Subcutaneous abdominal adipose tissue (tissue), 5 donors: ENCODE data around the gene RNPS1.
A peak's percentile ranks its signal among the peaks of the same experiment; 100 is the strongest.
"Not testable (repeated sequence)": the region's sequence is repeated elsewhere in the genome, so short reads cannot be mapped to it uniquely, and the experiment has no call there.

Source experiments
- H3K27ac ChIP-seq: one replicate; pipeline ENCODE4 v1.7.0; 2013; ENCODE audit warnings: low read depth, mild to moderate bottlenecking, inconsistent platforms, low read length, moderate library complexity
- H3K27me3 ChIP-seq, 5 donors: one replicate each; pipeline ENCODE4 v1.7.0; 2013; ENCODE audit warnings: low read length in 5 of 5, inconsistent platforms in 1 of 5; ENCODE audit not compliant: control insufficient read depth in 5 of 5, insufficient read depth in 4 of 5
- H3K36me3 ChIP-seq, 5 donors: one replicate each; pipeline ENCODE4 v1.7.0; 2013; ENCODE audit warnings: low read length in 5 of 5; ENCODE audit not compliant: control insufficient read depth in 5 of 5, insufficient read depth in 5 of 5
- H3K4me1 ChIP-seq, 5 donors: one replicate each; pipeline ENCODE4 v1.7.0; 2013; ENCODE audit warnings: low read length in 5 of 5, mild to moderate bottlenecking in 3 of 5, moderate library complexity in 1 of 5; ENCODE audit not compliant: control insufficient read depth in 5 of 5, insufficient read depth in 5 of 5
- H3K4me3 ChIP-seq, 5 donors: one replicate each; pipeline ENCODE4 v1.7.0; 2013; ENCODE audit warnings: low read length in 5 of 5, low read depth in 1 of 5
- H3K9ac ChIP-seq, 5 donors: one replicate each; pipeline ENCODE4 v1.7.0; 2013; ENCODE audit warnings: low read length in 5 of 5, mild to moderate bottlenecking in 4 of 5, moderate library complexity in 3 of 5
- H3K9me3 ChIP-seq, 5 donors: one replicate each; pipeline ENCODE4 v1.7.0; 2013; ENCODE audit warnings: low read length in 5 of 5; ENCODE audit not compliant: control insufficient read depth in 5 of 5
- donor health status: healthy.
- donor health status: healthy.
- donor health status: healthy.
- donor health status: healthy.
- donor health status: healthy.

Gene RNPS1

DNA sequence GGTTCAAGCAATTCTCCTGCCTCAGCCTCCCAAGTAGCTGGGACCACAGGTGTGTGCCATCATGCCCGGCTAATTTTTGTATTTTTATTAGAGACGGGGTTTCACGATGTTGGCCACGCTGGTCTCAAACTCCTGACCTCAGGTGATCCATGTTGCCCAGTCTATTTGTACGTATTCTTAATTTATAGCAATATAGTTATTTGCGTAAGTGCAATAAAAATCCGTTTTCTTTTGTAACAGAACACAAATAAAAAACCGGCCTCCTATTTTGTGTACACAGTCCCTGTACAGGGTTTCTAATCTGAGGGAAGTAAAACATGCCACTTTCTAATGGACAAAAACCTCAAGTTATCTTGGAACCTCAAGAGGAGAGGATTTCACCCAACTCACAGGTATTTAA lies 7.7 kb downstream of the RNPS1 start:
- no peak overlapping the region for H3K4me3 ChIP-seq

DNA sequence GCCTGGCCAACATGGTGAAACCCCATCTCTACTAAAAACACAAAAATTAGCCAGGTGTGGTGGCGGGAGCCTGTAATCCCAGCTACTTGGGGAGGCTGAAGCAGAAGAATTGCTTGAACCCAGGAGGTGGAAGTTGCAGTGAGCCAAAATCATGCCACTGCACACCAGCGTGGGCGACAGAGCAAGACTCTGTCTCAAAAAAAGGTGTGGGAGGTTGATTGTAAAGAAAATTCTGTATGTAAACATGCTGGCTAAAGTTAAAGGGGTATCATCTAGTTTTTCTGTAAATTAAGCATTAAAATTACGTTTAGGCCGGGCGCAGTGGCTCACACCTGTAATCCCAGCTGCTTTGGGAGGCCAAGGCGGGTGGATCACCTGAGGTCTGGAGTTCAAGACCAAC lies 9.4 kb downstream of the RNPS1 start:
- not testable (repeated sequence) for H3K27ac ChIP-seq, H3K27me3 ChIP-seq, H3K4me1 ChIP-seq, H3K9me3 ChIP-seq, H3K9ac ChIP-seq, H3K4me3 ChIP-seq
- H3K36me3 ChIP-seq: peaks cover 12 to 90% (median 78%) of the 10 kb centered on the region in 5 donors

More for the DNA sequence above, 7.7 kb downstream of the RNPS1 start:
- H3K27ac ChIP-seq: no peak overlapping the region
- H3K27me3 ChIP-seq: no peaks in the 10 kb centered on the region
- no peak overlapping the region for H3K9ac ChIP-seq
- H3K9me3 ChIP-seq: no peaks in the 10 kb centered on the region
- peaks cover 14 to 86% (median 67%) of the 10 kb centered on the region in 5 donors for H3K36me3 ChIP-seq
- peaks cover 0 to 7% (median 6%) of the 10 kb centered on the region in 5 donors for H3K4me1 ChIP-seq

- Histone ChIP-seq H3K4me1 (no peaks in the 10 kb centered on the region), H3K4me3 (no peak overlapping the region), H3K36me3 (peaks cover 12 to 89% (median 75%) of the 10 kb centered on the region in 5 donors), H3K27ac (no peak overlapping the region), H3K9me3 (no peaks in the 10 kb centered on the region), H3K27me3 (no peaks in the 10 kb centered on the region), H3K9ac (no peak overlapping the region)
Observed at GRCh38 chr16:2257726-2258125, 10.2 kb downstream of the RNPS1 start.

- no peak overlapping the region for H3K4me3 ChIP-seq
- H3K27me3 ChIP-seq: no peaks in the 10 kb centered on the region
- H3K4me1 ChIP-seq: peaks cover 1 to 7% (median 6%) of the 10 kb centered on the region in 5 donors
- no peaks in the 10 kb centered on the region for H3K9me3 ChIP-seq
- no peak overlapping the region for H3K27ac ChIP-seq
- H3K36me3 ChIP-seq: peaks cover 9 to 80% (median 65%) of the 10 kb centered on the region in 5 donors
- H3K9ac ChIP-seq: peak overlapping the region in 1 of 5 donors; percentile 19
Observed at GRCh38 chr16:2256531-2257140, 11.3 kb downstream of the RNPS1 start.

DNA sequence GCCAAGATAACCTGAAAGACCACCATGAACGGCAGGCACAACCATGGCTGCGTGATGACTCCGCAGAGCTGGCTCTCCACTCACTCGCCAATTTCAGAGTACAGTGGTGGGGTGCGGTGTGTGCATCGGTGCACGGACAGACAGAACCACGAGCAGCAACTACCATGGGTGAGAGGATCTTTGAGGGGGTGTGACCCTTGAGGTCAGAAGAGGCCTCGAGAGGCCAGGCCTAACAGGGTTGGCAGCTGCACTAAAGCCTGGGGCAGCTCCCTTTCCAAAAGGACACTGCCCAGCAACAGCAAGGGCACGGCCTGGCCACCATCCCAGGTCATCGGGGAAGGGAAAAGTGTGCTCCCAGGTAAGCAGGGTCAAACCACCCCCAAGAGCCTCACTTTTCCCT lies 14.6 kb downstream of the RNPS1 start:
- Histone ChIP-seq H3K4me3 (no peak overlapping the region), H3K9ac (no peak overlapping the region), H3K36me3 (peaks cover 0 to 60% (median 51%) of the 10 kb centered on the region in 5 donors), H3K27ac (no peak overlapping the region), H3K9me3 (no peaks in the 10 kb centered on the region), H3K27me3 (no peaks in the 10 kb centered on the region), H3K4me1 (peaks cover 1 to 23% (median 20%) of the 10 kb centered on the region in 5 donors)

DNA sequence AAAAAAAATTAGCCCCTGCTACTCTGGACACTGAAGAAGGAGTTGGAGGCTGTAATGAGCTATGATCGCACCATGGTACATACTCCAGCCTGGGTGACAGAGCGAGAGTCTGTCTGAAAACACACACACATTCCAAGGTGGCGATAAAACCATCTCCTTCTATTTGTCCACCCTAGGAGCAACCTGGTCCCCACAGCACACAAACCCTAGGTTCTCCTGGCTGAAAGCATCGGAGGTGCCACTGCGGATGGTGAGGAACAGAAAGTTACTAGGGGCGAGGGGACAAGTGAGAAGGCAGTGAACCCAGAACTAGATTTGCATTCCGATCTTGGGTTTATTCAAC lies 15.1 kb downstream of the RNPS1 start:
- Histone ChIP-seq H3K4me3 (no peak overlapping the region), H3K27ac (no peak overlapping the region), H3K27me3 (no peaks in the 10 kb centered on the region), H3K9ac (no peak overlapping the region), H3K36me3 (peaks cover 0 to 55% (median 46%) of the 10 kb centered on the region in 5 donors), H3K4me1 (peaks cover 1 to 23% (median 20%) of the 10 kb centered on the region in 5 donors), H3K9me3 (no peaks in the 10 kb centered on the region)

DNA sequence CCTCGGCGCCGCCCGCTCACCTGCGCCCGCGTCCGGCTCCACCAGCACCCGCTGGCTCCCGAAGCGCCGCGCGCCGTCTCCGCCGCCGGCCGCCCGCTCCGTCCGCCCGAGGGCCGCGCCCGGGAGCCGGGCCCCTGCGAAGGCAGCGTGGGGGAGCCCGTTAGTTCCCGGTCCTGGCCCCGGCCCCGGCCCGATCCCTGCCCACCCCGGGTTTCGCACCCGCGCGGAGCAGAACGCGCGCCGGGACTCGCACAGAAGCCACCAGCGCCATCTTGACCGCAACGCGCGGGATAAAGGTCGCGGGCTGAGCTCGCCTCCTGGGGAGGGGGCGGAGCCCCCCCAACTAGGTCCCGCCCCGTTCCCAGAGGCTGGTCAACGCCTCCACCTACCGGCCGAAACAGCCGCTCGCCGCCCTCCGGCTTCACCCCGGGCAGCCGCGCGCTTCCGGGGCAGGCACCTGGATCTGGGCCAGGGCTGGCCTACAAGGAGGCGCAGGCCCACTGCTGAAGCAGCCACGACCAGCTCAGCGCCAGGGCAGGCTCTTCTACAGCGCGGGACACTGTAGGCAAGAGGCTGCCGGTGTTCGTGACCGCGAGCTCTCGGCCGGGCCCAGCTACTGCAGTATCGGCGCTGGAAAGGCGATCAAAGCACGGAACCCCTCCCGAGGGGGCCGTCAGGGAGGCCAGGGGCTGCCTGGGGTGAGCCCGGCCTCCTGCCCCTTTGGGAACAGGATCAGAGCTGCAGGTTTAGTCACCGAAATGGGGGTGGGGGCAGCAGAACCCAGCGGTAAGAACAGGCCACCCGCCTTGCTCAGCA lies 16.4 kb downstream of the RNPS1 start, which contains the start of gene ECI1:
TSS of gene ECI1 (minus strand) at position 292 of the 816 bp plus-strand sequence. CDS start at position 271, 21 bp downstream.
- H3K4me3 ChIP-seq: peak within 1 kb of the TSS; percentile 62 to 79 (median 69)
- H3K4me1 ChIP-seq: peaks cover 1 to 23% (median 20%) of the 10 kb centered on the region in 5 donors
- no peaks in the 10 kb centered on the region for H3K9me3 ChIP-seq
- H3K9ac ChIP-seq: peak within 1 kb of the TSS; percentile 35 to 86 (median 66)
- H3K36me3 ChIP-seq: peaks cover 0 to 45% (median 34%) of the 10 kb centered on the region in 5 donors
- H3K27me3 ChIP-seq: no peaks in the 10 kb centered on the region
- H3K27ac ChIP-seq: peak within 1 kb of the TSS; percentile 79

GRCh38 chr16:2250652-2251295 lies 17.2 kb downstream of the RNPS1 start:
- Histone ChIP-seq H3K4me3 (peak overlapping the region; percentile 62 to 79 (median 69)), H3K36me3 (peaks cover 0 to 45% (median 34%) of the 10 kb centered on the region in 5 donors), H3K4me1 (peaks cover 1 to 23% (median 20%) of the 10 kb centered on the region in 5 donors), H3K9ac (peak overlapping the region in 4 of 5 donors; percentile 40 to 80 (median 62)), H3K27ac (peak overlapping the region; percentile 79), H3K9me3 (no peaks in the 10 kb centered on the region), H3K27me3 (no peaks in the 10 kb centered on the region)

GRCh38 chr16:2246301-2246885 lies 21.5 kb downstream of the RNPS1 start:
- H3K4me3 ChIP-seq: no peak overlapping the region
- H3K4me1 ChIP-seq: peaks cover 0 to 16% (median 12%) of the 10 kb centered on the region in 5 donors
- no peak overlapping the region for H3K9ac ChIP-seq
- H3K36me3 ChIP-seq: peaks cover 0 to 52% (median 44%) of the 10 kb centered on the region in 5 donors
- H3K27me3 ChIP-seq: no peaks in the 10 kb centered on the region
- no peak overlapping the region for H3K27ac ChIP-seq
- no peaks in the 10 kb centered on the region for H3K9me3 ChIP-seq
